Activated CD8-positive, alpha-beta memory T cell treated with anti-CD3 and anti-CD28 coated beads for 48 hours (primary cell): ENCODE measurements around the gene ABHD17C.

Experiments used
- DNase-seq, 3 experiments: peaks; one replicate each; pipeline ENCODE4 v3.0.0-alpha.2; 2020; ENCODE audit warnings: low read depth in 2 of 3, low spot score in 2 of 3

ABHD17C gene

DNA sequence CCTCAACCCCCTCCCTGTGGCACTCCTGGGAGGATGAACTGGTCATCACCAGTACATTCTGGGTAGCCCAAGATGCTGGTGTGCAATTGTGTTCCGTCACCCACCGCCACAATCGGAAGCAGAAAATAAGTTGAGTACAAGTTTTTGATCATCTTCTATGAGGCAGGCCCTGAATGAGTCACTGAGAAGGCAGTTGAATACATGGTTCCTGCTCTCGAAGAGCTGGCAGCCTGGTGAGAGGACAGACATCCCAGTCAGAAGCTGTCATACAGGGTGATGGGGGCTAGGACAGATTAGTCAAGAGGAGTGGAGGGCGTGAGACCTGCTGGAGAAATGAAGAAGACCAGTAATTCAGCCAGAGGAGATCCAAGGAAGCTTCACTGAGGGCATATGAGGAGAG is 90.2 kb downstream of the ABHD17C start:
- no peak for DNase-seq

DNA sequence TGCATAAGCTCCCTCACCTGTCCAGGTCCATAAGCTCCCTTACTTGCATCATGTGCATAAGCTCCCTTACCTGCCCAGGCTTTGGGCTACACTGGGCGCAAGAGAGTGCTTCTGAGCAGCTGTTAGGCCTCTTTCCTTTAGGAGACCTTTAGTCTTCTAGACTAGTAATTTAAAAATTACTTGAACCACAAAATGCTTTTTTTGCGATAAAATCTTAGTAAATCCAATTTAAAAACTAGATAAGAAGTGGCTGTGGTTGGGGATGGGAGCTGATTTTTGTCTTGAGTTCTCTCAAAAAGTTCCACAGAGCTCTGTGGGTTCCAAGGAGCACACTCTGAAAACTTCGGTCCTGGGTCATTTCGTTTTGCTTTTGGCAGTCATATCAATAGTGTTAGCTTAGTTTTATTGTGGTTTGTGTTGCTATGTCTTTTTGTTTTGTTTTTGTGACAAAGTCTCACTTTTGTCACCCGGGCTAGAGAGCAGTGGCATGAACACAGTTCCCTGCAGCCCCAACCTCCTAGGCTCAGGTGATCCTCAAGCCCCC is 90.8 kb downstream of the ABHD17C start:
- no peak for DNase-seq

DNA sequence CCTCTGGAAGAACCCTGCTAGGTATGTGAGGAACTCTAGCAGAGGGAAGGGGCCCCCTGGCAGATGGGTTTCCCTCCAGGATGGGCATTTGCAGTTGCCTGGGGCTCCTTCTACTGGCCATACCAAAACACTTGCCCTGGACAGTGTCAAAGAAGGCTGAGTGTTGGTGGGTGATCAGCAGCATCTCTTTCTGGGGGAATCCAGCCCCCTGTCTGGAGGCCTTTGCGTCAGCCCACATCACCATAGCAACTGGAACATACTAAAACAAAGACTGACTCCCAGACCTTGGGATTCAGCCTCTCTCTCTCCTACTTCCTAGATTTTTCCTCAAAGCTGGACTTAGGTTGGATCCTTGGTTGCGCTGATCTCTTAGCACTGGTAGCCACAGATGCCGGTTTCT is 92.2 kb downstream of the ABHD17C start:
- DNase-seq = no peak

DNA sequence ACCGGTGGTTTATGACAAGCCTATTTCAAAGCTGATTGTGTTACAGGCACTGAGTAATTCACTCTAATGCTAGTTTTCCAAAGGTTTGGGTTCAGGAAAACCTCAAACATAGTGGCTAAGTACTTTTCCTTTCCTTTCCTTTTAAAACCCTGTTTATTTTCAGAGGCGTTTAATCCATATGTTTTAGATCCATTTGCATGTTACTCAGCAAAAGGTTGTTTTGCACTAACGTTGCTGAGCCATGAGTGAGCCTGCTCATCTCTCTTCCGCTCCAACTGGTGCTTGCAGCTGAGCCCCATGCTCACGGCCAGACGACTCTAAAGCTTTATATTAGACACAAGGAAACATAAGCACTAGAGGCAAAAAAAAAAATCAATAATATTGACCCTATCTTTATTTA is 93.4 kb downstream of the ABHD17C start:
- DNase-seq = no peak

DNA sequence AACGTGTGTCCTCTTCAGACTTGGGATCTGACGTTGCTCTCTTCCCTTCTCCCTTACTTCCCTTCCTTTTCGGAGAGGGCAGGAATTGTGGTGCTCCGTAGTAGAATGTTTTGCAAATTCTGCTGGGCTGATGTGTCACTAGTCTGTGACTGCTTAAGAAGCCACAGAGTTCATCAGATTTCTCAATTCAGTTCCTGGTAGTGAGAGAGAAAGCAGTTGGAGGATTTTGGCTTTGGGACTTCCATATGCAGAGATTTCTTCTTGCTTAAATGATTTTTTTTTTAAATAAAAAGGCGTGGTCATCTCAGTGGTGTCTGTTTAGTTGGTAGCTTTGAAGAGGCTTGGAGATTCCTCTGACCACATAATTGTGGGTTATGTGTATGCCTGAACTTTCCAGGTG is 94.2 kb downstream of the ABHD17C start:
- no peak for DNase-seq

DNA sequence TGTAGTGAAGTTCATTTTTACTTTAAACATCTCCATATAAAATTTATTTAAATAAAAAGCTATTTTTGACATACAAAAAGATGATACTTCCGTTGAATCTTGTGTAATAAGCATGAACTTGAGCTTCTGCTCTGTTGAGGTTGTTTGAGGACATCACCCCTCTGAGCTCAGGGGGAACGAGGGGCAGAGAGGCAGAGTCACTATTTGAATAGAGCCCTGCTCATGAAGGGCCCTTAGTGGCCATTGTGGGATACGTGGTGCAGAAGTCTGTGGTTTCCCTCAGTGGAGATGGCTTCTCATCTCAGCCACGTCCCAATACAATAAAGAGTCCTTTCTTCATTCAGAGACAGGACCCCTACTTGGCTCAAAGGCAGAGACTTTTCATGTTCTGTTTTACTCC is 94.7 kb downstream of the ABHD17C start:
- DNase-seq = no peak

DNA sequence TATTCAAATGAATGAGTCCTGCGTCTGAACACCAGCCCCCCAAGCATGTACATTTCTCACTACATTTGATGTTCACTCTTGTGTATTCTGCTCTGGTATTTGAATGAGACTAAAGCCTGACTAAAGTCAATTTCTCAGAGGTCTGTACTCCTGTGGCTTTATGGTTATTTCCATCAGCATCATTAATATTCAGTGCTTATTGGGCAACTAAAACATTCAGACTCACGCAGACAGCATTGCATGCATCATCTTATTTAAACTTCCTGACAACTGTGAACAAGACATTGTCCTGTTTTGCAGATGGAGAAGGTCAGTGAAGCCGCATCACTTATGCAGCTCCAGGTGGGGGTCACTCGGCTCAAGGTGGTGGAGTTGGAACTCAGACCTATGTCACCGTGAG is 95.1 kb downstream of the ABHD17C start:
- no peak for DNase-seq

DNA sequence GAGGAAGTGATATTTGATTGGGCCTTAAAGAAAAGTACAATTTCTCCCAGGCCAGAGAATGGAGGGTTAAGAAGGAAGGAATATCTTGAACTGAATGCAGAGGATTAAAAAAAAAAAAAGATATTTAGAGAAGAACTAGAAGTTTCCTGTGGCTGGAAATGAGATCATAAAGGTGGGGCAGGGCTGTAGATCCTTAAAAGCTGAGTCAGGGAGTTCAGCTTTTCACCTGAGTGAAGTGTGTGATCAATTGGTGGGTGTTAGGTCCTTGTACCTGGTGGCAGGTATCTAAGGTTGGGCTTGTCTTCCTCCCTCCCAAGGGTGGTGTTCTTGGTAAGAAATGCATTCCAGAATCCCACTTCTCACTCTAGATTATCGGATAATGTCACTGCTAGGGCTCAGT is 95.9 kb downstream of the ABHD17C start:
- no peak for DNase-seq

DNA sequence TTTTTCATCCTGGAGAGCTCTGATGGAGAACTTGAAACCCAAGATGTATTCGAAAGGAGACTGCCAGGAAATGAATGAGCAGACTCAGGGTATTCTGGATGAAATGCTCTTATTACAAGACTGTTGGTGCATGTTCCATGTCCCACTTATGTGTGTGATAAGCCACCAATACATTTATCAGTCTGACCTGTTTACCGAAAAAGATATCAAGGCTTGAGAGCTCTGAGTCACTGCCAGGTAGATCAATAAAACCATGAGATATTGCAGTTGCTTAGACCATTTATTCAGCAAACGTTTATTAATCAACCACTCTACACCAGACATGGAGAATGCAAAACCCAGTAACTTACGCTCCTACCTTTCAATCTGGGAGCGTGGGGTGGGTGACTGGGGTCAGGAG is 101.3 kb downstream of the ABHD17C start:
- DNase-seq = no peak

DNA sequence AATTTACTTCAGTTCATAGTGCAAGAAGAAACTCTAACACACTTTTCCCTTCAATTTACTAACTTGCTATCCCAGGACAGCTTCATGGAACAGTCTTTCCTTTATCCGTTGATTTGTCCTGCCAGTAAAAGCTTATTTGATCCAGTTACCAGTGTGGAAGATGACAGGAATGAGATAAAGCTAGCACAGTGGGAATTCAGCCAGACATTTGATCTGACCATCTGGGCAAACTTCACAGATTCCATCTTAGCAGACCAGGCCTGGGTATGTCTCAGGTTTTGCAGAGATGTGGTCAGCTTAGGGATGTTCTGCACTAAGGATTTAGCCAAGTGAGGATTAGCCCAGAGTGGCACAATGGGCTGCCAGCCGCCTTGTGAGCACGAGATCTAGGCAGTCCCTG is 103.8 kb downstream of the ABHD17C start:
- no peak for DNase-seq

DNA sequence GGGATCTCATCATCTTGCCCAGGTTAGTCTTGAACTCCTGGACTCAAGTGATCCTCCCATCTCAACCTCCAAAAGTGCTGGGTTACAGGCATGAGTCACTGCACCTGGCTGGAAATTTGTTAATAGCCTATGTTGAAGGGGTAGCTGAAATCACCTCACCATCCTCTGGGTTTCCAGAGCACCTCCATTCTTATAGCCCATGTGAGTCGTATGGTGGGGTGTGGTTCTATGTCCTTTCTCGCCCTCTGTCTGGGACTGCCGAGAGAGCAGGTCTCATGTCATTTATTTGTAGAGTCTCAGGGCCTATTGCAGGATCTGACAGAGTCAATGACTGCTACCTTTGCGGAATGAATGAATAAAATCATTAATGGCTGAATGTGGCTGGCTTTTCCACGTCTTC is 105.0 kb downstream of the ABHD17C start:
- no peak for DNase-seq

DNA sequence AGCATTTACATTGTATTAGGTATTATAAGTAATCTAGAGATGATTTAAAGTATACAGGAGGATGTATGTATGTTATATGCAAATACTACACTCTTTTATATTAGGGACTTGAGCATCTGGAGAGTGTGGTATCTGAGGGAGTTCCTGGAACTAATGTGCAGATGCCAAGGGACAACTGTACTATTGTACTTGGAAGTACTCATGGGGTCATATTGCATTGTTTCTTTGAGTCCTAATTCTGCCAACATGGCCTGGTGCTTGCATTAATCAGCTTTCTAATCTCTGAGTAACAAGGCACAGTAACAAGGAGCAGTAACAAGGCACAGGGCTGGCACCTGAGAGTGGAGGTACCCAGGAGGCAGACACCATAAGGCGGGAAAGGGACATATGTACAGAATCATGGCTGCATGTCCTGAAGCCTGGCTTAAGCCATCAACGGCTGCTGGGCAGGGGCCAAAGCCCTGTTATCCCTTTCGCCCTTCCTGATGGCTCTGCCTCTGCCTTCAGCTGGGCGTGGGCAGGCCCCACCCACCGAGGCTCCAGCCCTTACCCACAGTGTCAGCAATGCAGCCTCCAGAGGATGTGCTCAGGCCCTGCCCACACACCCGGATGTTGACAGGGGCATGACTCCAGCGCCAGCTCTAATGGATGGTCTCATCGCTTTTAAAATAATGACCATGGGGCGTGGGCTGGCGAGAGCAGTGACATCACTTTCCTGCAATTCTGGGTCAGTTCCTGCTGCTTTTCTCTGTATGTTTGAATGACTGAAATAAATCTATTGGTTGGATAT is 107.0 kb downstream of the ABHD17C start:
- DNase-seq = no peak

DNA sequence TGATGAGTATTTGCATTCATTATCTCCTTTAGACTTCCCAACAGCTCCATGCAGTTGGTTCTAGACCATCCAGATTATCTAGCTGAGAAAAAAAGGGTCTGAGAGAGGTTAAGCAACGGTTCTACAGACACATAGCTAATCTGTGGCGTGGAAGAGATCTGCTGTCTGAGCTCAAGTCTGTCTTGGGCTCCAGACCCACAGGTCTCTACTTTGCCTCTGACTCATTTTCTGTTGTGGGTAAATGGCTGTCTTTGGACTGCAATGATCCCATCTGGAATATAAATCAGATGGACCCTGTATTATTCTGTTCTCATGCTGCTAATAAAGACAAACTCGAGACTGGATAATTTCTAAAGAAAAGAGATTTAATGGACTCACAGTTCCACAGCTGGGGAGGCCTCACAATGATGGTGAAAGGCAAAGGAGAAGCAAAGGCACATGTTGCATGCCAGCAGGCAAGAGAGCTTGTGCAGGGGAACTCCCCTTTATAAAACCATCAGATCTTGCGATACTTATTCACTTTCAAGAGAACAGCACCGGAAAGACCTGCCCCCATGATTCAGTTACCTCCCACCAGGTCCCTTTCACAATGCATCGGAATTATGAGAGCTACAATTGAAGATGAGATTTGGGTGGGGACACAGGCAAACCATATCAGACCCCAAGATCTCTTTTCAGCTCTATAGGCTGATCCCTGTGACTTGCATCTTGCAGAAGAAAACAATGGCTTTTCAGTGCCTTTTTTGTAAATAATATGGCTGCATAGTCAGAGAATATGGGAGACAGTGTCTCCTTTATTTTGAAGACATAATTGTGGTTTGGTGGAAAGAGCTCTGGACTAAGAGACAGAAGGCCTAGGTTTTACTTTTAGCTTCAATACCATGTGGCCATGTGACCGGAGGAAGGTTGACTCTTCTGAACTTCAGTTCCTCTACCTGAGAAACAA is 108.7 kb downstream of the ABHD17C start:
- no peak for DNase-seq

DNA sequence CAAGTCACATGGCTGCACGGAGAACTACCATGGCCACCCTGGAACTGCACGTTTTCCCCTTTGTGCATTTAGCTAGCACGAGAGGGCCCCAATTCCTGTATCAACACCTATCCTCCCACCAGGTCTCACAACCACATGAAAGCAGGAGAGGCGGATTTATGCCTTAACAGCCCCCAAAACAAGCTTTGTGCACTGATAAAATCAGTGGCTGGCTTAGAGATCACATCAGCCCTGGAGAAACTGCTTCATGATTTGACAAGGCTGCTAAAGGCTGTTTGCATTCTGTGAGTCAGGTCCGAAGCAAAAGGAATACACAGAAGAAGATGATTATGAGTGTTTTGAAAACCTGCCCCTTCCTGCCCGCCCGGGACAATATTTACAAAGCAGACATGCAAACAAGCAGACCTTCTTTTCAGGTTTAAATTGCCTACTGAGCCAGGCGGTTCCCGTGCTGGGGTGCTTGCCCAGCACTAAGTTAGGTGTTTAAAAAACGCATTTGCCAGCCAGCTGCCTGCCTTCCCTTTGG is 109.9 kb downstream of the ABHD17C start:
- DNase-seq = no peak
